K562 (cell line): Measurements from ENCODE around the gene CDH19. TPM values are rescaled to one million over a fixed set of nuclear protein-coding genes. Genes with fewer than 3 reads are reported as not detected.

Source experiments
- ATAC-seq: fragments of 200-7000 bp; cut with Tn5 transposase; 3 replicates; pipeline ENCODE4 v1.9.1; 2020; ENCODE audit warnings: moderate library complexity
- BruUV-seq: library from RNA; stranded (reverse); fragments of 400-500 nt; replicated peaks from 2 replicates; lab custom pipeline; 2021; lab: Mats Ljungman, UMichigan
- CTCF ChIA-PET: fragments of 300-600 bp; formaldehyde crosslinking; extraction: SDS; loops from one replicate; lab custom pipeline; 2021; ENCODE audit warnings: low intra/inter-chr PET ratio; lab: Yijun Ruan, JAX
- POLR2A ChIA-PET: fragments of 300-600, 350-650 bp; sonication (Branson Sonifier 250); formaldehyde crosslinking; extraction: SDS; loops from one replicate; lab custom pipeline; 2021; ENCODE audit warnings: antibody characterized with exemption, inconsistent platforms; lab: Yijun Ruan, JAX
- DNase-seq, 4 experiments: peaks; one replicate each; pipeline versions ENCODE4 v3.0.0 to v3.0.0-alpha.2; 2011 to 2018; ENCODE audit warnings: low spot score in 3 of 4, mixed read lengths in 3 of 4; ENCODE audit errors: extremely low read depth in 1 of 4
- FAIRE-seq: peaks from 2 replicates; lab custom pipeline; 2011; peaks lifted over from hg19 to GRCh38; lab: Jason Lieb, UNC
- H2AFZ ChIP-seq: 2 replicates; pipeline ENCODE4 v1.6.0; 2011; ENCODE audit warnings: low read depth, low read length, control low read depth, inconsistent platforms
- H3K27ac ChIP-seq: fragments of 200-600 bp; 3 replicates; pipeline ENCODE4 v1.8.0; 2011; ENCODE audit warnings: low read depth, mild to moderate bottlenecking, control low read depth, inconsistent platforms, low read length, moderate library complexity, mixed read lengths; ENCODE audit errors: extremely low read depth
- H3K27me3 ChIP-seq, 2 experiments: fragments of 300-600 bp in 1 of 2; 2 replicates in 1 of 2; 3 replicates in 1 of 2; pipeline versions ENCODE4 v1.6.0 to v1.8.0; 2011; ENCODE audit warnings: inconsistent platforms in 2 of 2, low read length in 2 of 2, mild to moderate bottlenecking in 1 of 2, mixed read lengths in 1 of 2, moderate library complexity in 1 of 2; ENCODE audit not compliant: control insufficient read depth in 2 of 2, insufficient read depth in 2 of 2
- H3K36me3 ChIP-seq: fragments of 300-600 bp; 3 replicates; pipeline ENCODE4 v1.8.0; 2011; ENCODE audit warnings: mild to moderate bottlenecking, low read length, inconsistent platforms; ENCODE audit not compliant: control insufficient read depth, insufficient read depth
- H3K4me1 ChIP-seq, 2 experiments: fragments of 200-600 bp in 1 of 2; replicated peaks in 1 of 2; 2 replicates in 1 of 2; 3 replicates in 1 of 2; pipeline versions ENCODE4 v1.5.1 to v1.8.0; 2011; ENCODE audit warnings: inconsistent platforms in 2 of 2, low read length in 2 of 2, mild to moderate bottlenecking in 1 of 2, mixed read lengths in 1 of 2, moderate library complexity in 1 of 2; ENCODE audit not compliant: control insufficient read depth in 2 of 2, insufficient read depth in 2 of 2
- H3K4me2 ChIP-seq: 2 replicates; pipeline ENCODE4 v1.6.1; 2011; ENCODE audit warnings: low read length, control low read depth, inconsistent platforms, mixed read lengths; ENCODE audit not compliant: insufficient read depth
- H3K4me3 ChIP-seq: fragments of 200-600 bp; sonication (generic), shearing (Covaris generic); 2 replicates; pipeline ENCODE4 v1.5.1; 2016; ENCODE audit warnings: control low read depth, inconsistent platforms
- H3K79me2 ChIP-seq: fragments of 200-600 bp; 3 replicates; pipeline ENCODE4 v1.8.0; 2011; ENCODE audit warnings: low read length, inconsistent platforms; ENCODE audit not compliant: control insufficient read depth, insufficient read depth
- H3K9ac ChIP-seq, 2 experiments: 2 replicates each; pipeline versions ENCODE4 v1.6.0 to v1.6.1; 2011; ENCODE audit warnings: low read depth in 2 of 2, low read length in 2 of 2, control low read depth in 1 of 2, inconsistent platforms in 1 of 2, mild to moderate bottlenecking in 1 of 2, mixed read lengths in 1 of 2; ENCODE audit not compliant: insufficient read depth in 1 of 2
- H3K9me1 ChIP-seq: one replicate; pipeline ENCODE4 v1.6.0; 2011; ENCODE audit warnings: inconsistent platforms, mild to moderate bottlenecking, low read length, moderate library complexity; ENCODE audit not compliant: control insufficient read depth, insufficient read depth
- H3K9me3 ChIP-seq: replicated peaks from 2 replicates; pipeline ENCODE4 v1.5.1; 2011; ENCODE audit warnings: low read depth, low read length, inconsistent platforms; ENCODE audit not compliant: control insufficient read depth, insufficient read depth
- H4K20me1 ChIP-seq: replicated peaks from 2 replicates; pipeline ENCODE4 v1.6.1; 2011; ENCODE audit warnings: low read length, inconsistent platforms, mixed read lengths; ENCODE audit not compliant: control insufficient read depth, insufficient read depth
- GATAD2A ChIP-seq: fragments of 450-650 bp; IDR thresholded peaks from 2 replicates; pipeline ENCODE4 v1.6.1; 2017
- HLTF ChIP-seq: fragments of 450-650 bp; IDR thresholded peaks from 2 replicates; pipeline ENCODE4 v1.6.1; 2016
- NR2C1 ChIP-seq, 2 experiments: fragments of 450-650 bp; IDR thresholded peaks; 2 replicates each; pipeline ENCODE4 v1.6.1; 2017; ENCODE audit warnings: mild to moderate bottlenecking in 2 of 2, antibody characterized with exemption in 1 of 2, inconsistent platforms in 1 of 2, missing compliant biosample characterization in 1 of 2, missing genetic modification characterization in 1 of 2
- TARDBP ChIP-seq: fragments of 450-650 bp; IDR thresholded peaks from 2 replicates; pipeline ENCODE4 v1.6.1; 2016
- ZNF263 ChIP-seq: sonication (generic); formaldehyde crosslinking; IDR thresholded peaks from 2 replicates; pipeline ENCODE4 v1.8.0; 2022; ENCODE audit warnings: mild to moderate bottlenecking, missing genetic modification reagents, borderline replicate concordance
- WGBS: fragments of 100-300 bp; shearing (Covaris generic); methylation state at CpG from one replicate; pipeline ENCODE4 v1.1.6; 2016; ENCODE audit warnings: low coverage, mixed read lengths; ENCODE audit not compliant: insufficient coverage; ENCODE audit errors: missing lambda C conversion rate; 5-methylcytosine and 5-hydroxymethylcytosine counted together
- in situ Hi-C: fragments of 300-500 bp; cut with MboI; formaldehyde crosslinking; loops from 4 replicates; pipeline ENCODE4 v1.15.0; 2018; ENCODE audit warnings: inconsistent platforms, mixed read lengths
- intact Hi-C: fragments of 100-400 bp; cut with micrococcal nuclease; formaldehyde crosslinking; loops from 2 replicates; pipeline ENCODE4 v1.14.2; 2022
- polyA plus RNA-seq, 8 experiments: library from polyadenylated mRNA; depleted of rRNA in 4 of 8; stranded (reverse) in 5 of 8; unstranded in 3 of 8; fragments of >200 nt; fragmentation: Nextera tagmentation in 2 of 8; fragmentation: Illumina TruSeq in 1 of 8; extraction: Ambion mirVana in 2 of 8; extraction: Trizol in 1 of 8; gene quantifications; 2 replicates each; pipeline versions ENCODE4 v1.2.1 to v1.2.3, GENCODE V29; 2011 to 2014; ENCODE audit warnings: inconsistent platforms in 1 of 8, missing spikeins in 1 of 8
- total RNA-seq, 7 experiments: library from RNA; depleted of rRNA in 6 of 7; stranded (reverse); fragments of >200 nt in 6 of 7; fragmentation: Illumina TruSeq in 2 of 7; extraction: Trizol in 2 of 7; gene quantifications; 2 replicates each; pipeline versions ENCODE4 v1.2.1 to v1.2.3, GENCODE V29; 2011 to 2021; ENCODE audit warnings: low replicate concordance in 1 of 7
- TF ChIP-seq, protein P1 (sequence below): fragments of 200-400 bp; formaldehyde crosslinking; IDR thresholded peaks from 2 replicates; pipeline ENCODE4 v1.6.1; 2017; ENCODE audit warnings: mild to moderate bottlenecking, low read depth, low read length, moderate library complexity

CDH19 gene
- total and polyA plus RNA-seq, 9 of the 15 experiments (the other 6 are each of a cell fraction or from before 2014, with no cell fraction given), result not detected

DNA sequence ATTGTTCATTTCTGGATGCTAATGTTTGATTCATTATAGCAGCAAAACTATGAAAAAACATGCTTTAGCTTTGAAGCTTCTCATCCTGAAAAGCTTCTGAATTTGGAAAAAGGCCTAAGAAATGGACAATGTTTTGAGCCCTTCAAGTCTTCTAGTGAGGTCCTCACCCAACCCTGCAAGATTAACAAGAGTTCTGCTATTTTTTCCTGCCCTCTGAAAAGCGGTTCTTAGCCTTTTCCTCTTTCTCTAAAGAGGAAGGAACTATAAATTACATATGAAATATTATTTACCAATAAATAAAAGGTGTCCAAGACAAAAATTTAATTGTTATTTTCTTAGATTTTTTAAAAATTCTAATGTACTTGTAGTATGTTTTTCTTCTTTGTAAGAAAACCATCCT is 19.9 kb upstream of the CDH19 start:
- no peaks in the 10 kb centered on the region for H3K27me3 ChIP-seq
- no peak overlapping the region for H2AFZ ChIP-seq
- H3K27ac ChIP-seq, result no peak overlapping the region
- ATAC-seq (no peak), FAIRE-seq (no peak), DNase-seq (no peak)
- ChIA-PET POLR2A (no interaction called here), CTCF (no interaction called here)
- no peak overlapping the region for H3K4me2 ChIP-seq
- H3K79me2 ChIP-seq, result no peaks in the 10 kb centered on the region
- H3K9me3 ChIP-seq, result no peaks in the 10 kb centered on the region
- H3K9me1 ChIP-seq, result no peaks in the 10 kb centered on the region
- H3K9ac ChIP-seq, result no peak overlapping the region
- intact Hi-C loops (no loop called here), in situ Hi-C loops (no loop called here)
- no peaks in the 10 kb centered on the region for H3K4me1 ChIP-seq
- 0% methylated on average over 1 of the region's 1 CpG for WGBS
- BruUV-seq, result no TSS peak
- no peak for TF ChIP-seq HLTF
- TF ChIP-seq GATAD2A, result no peak
- no peak for TF ChIP-seq ZNF263 (CRISPR knock-in tag)
- no peak for TF ChIP-seq TARDBP
- no peak for TF ChIP-seq NR2C1 (IDR thresholded peaks at IDR 0.05)
- TF ChIP-seq NR2C1 (tag; IDR thresholded peaks at IDR 0.05), result no peak
- TF ChIP-seq, protein P1, sequence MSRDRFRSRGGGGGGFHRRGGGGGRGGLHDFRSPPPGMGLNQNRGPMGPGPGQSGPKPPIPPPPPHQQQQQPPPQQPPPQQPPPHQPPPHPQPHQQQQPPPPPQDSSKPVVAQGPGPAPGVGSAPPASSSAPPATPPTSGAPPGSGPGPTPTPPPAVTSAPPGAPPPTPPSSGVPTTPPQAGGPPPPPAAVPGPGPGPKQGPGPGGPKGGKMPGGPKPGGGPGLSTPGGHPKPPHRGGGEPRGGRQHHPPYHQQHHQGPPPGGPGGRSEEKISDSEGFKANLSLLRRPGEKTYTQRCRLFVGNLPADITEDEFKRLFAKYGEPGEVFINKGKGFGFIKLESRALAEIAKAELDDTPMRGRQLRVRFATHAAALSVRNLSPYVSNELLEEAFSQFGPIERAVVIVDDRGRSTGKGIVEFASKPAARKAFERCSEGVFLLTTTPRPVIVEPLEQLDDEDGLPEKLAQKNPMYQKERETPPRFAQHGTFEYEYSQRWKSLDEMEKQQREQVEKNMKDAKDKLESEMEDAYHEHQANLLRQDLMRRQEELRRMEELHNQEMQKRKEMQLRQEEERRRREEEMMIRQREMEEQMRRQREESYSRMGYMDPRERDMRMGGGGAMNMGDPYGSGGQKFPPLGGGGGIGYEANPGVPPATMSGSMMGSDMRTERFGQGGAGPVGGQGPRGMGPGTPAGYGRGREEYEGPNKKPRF, result no peak
- H3K36me3 ChIP-seq, result no peaks in the 10 kb centered on the region
- H4K20me1 ChIP-seq, result no peaks in the 10 kb centered on the region
- H3K4me3 ChIP-seq, result no peak overlapping the region
